Activated T-helper 1 cell treated with anti-CD3 and anti-CD28 coated beads, Interleukin-12 subunit alpha, Interleukin-12 subunit beta, Interleukin-2, Interleukin-4 antibody, amounts not matched to agents 30 ng/mL and 10 ng/mL and 1 ng/mL, durations not matched to agents 14 hours and 24 hours and 36 hours (primary cell): Measurements from ENCODE around the gene SETD7. TPM values are rescaled to one million over a fixed set of nuclear protein-coding genes. Genes with fewer than 3 reads are reported as not detected.

Source experiments
- DNase-seq: peaks from one replicate; pipeline ENCODE4 v3.0.0; 2021; ENCODE audit warnings: low spot score
- H3K27ac Mint-ChIP-seq: one replicate; pipeline ENCODE4 v1.8.0; 2021; ENCODE audit warnings: mild to moderate bottlenecking, mixed read lengths
- H3K27me3 Mint-ChIP-seq: one replicate; pipeline ENCODE4 v1.8.0; 2022; ENCODE audit warnings: mild to moderate bottlenecking, moderate library complexity, mixed read lengths; ENCODE audit not compliant: insufficient read depth
- H3K36me3 Mint-ChIP-seq: one replicate; pipeline ENCODE4 v1.8.0; 2021; ENCODE audit warnings: low read depth, mixed read lengths
- H3K4me1 Mint-ChIP-seq: one replicate; pipeline ENCODE4 v1.8.0; 2021; ENCODE audit warnings: low read depth, mixed read lengths
- H3K4me3 Mint-ChIP-seq: one replicate; pipeline ENCODE4 v1.8.0; 2021; ENCODE audit warnings: mild to moderate bottlenecking, moderate library complexity, mixed read lengths
- H3K9me3 Mint-ChIP-seq: one replicate; pipeline ENCODE4 v1.8.0; 2021; ENCODE audit warnings: mixed read lengths
- intact Hi-C: fragments of 100-400 bp; cut with micrococcal nuclease; formaldehyde crosslinking; loops from one replicate; pipeline ENCODE4 v1.15.1; 2024
- total RNA-seq: library from RNA; stranded (reverse); gene quantifications from 2 replicates; pipeline ENCODE4 v1.2.3, GENCODE V29; 2022

Gene SETD7
- total RNA-seq, 1 donor from 2014 or later: 17.4 TPM

DNA sequence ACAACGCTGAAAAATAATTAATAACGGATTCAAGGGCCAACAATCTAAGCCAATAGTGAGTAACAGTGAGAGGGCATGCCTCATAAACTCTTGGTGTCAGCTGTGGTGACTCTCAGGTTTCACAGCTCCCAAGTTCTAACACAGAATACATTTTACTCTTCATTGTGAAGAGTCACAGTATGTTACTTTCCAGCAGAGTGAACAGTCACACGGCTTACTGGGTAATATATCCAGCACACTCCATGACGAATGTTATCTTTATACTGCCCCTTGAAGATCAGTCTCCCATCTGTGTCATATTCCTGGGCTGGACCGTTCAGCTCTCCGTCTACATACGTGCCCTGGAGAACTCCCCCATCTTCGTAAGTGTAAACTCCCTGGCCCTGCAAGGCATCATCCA, 23.1 kb downstream of the SETD7 start:
- H3K4me1 Mint-ChIP-seq: no peaks in the 10 kb centered on the region
- H3K27ac Mint-ChIP-seq: no peak overlapping the region
- no peaks in the 10 kb centered on the region for H3K9me3 Mint-ChIP-seq
- no peaks in the 10 kb centered on the region for H3K27me3 Mint-ChIP-seq
- DNase-seq: no peak
- H3K4me3 Mint-ChIP-seq: no peak overlapping the region
- intact Hi-C loops: loop anchor here (5.0 kb wide), 1 partner anchor 306 kb away; no protein-coding TSS in a partner anchor
- H3K36me3 Mint-ChIP-seq: peaks cover 4% of the 10 kb centered on the region

DNA sequence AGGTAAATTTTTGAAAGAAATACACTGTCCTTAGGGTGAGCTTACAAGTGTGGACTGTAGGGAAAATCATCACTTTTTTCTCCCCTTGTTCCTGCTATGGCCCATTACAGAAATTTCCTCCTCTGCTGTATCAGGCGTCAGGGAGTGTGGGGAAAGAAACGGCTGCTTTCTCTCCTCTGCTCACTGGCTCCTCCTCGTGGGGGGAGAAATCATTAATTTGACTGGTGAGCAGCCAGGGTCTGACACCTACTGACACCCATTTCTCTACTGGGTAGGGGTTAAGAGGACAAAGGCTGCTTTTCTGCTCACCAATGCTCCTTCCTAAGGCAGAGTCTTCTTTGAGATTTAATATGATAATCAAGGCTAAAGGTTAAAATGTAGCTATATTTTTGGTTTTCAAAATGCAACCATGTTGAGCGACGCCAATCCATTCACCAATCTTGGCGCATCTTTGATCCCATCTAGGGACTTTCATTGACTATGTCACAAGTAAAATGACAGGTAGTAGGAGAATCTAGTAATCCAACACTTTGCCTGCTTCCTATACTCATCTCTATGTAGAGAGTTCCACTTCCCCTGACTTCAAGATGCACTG, 25.1 kb downstream of the SETD7 start:
- Mint-ChIP-seq H3K4me3 (no peak overlapping the region), H3K36me3 (peaks cover 9% of the 10 kb centered on the region), H3K27ac (peak overlapping the region; percentile 37), H3K27me3 (no peaks in the 10 kb centered on the region), H3K9me3 (no peaks in the 10 kb centered on the region), H3K4me1 (peaks cover 6% of the 10 kb centered on the region)
- intact Hi-C loops: loop anchor here (1.0 to 5.0 kb wide), 5 partner anchors 32 to 432 kb away; no protein-coding TSS in a partner anchor
- peak; percentile 20 for DNase-seq

DNA sequence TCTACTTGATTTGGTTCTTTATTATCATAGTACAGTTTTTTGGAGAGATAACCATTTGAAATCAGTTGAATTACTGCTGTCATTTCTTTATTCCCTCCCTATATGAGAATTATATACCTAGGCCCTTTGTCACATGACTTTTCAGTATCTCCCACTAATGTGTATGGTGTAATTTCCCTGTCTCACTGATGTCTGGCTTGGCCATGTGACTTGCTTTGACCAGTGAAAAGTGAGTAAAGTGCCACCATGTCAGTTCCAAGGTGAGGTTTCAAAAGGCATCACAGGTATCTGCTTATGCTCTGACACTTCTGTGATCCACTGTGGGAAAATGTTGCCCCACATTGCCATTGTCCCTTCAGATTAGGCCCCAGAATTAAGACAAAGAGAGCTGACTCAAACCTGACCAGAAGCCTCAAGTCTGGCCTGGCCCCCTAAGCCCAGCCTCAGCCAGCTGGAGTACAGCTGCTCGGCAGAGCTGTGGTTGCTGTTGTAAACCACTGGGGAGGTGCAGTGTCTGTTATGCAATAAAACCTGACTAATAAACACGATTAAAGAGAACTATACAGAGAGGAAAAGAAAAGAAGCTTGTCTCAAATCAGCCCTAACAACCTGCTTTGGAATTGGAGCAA, 27.5 kb downstream of the SETD7 start:
- no peak for DNase-seq
- Mint-ChIP-seq H3K4me1 (peaks cover 16% of the 10 kb centered on the region), H3K4me3 (no peak overlapping the region), H3K9me3 (no peaks in the 10 kb centered on the region), H3K36me3 (peaks cover 18% of the 10 kb centered on the region), H3K27ac (no peak overlapping the region), H3K27me3 (no peaks in the 10 kb centered on the region)
- intact Hi-C loops: no loop called here

DNA sequence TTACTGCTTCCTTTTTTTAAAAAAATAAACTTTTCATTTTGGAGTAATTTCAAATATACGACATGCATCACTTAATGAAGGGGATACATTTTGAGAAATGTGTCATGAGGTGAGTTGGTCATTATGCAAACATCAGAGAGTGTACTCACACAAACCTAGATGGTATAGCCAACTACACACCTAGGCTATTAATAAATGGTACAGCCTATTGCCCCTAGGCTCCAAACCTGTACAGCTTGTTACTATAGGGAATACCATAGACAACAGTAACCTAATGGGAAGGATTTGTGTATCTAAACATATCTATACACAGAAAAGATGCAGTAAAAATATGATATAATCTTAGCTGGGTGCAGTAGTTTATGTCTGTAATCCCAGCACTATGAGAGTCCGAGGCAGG, 29.1 kb downstream of the SETD7 start:
- no peak overlapping the region for H3K4me3 Mint-ChIP-seq
- intact Hi-C loops: no loop called here
- H3K36me3 Mint-ChIP-seq: peaks cover 23% of the 10 kb centered on the region
- peaks cover 20% of the 10 kb centered on the region for H3K4me1 Mint-ChIP-seq
- no peaks in the 10 kb centered on the region for H3K27me3 Mint-ChIP-seq
- no peak for DNase-seq
- no peak overlapping the region for H3K27ac Mint-ChIP-seq
- H3K9me3 Mint-ChIP-seq: no peaks in the 10 kb centered on the region

DNA sequence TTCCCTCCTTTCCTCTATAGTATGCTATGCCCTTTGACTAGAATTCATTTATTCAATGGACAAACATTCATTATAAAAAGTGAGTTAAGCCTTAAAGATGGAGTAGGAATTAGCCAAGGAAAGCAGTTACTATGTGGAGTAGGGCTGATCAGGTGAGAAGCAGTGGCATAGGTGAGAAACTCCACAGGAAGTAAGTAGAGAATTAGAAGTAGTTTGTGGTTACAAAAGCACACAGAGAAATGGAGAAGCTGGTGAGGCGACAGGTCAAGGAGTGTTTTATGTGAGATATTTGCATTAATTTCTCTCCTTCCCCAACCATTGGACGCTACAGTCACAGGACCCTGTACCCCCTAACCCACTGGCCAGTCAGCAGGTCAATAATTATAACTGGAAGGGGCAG, 30.6 kb downstream of the SETD7 start:
- H3K36me3 Mint-ChIP-seq: peaks cover 27% of the 10 kb centered on the region
- H3K27me3 Mint-ChIP-seq: no peaks in the 10 kb centered on the region
- intact Hi-C loops: no loop called here
- peaks cover 20% of the 10 kb centered on the region for H3K4me1 Mint-ChIP-seq
- H3K27ac Mint-ChIP-seq: no peak overlapping the region
- no peak for DNase-seq
- no peak overlapping the region for H3K4me3 Mint-ChIP-seq
- no peaks in the 10 kb centered on the region for H3K9me3 Mint-ChIP-seq

DNA sequence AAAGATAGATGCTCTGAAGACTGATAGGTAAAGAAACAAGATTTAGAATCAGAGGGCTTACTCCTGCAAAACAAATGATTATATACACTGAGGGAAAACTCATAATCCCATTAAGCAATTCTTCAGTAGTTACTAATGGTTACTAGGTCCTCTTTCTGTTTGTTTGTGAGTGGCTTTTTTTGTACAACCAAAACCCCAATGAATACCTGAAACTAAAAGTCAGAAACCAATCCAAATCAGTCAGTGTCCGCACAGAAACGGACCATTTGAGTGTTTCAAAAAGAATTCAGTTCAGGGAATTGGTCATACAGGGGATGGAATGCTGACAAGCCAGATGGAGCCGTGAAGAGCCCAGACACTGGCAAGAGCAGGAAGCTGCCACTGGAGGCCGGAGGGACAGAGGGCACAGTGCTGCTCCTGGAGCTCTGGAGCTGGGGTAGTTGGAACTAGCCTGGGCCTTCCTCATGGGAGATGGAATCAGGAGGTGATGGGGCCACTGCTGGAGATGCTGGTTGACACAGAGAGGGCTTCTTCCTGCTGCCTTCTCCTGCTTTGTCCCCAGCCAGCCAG, 31.9 kb downstream of the SETD7 start:
- intact Hi-C loops: no loop called here

DNA sequence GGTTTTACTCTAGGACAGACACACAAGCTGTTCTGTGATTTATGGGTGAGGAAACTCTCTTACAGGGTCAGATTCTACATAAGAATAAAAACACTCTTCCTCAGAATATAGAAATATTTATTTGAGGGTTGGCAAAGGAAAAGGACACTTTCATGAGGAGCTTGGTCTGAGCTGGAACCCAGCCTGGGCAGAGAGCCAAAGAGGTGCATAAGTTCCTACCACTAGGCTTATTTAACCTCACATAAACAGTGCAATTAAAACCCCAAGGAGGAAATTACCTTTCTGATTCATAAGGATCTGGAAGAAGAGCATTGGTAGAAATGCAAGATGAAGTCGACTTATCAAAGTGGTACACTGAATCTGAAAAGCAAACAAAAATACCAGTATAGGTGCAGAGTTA, 32.9 kb downstream of the SETD7 start:
- Mint-ChIP-seq H3K9me3 (no peaks in the 10 kb centered on the region), H3K27ac (no peak overlapping the region), H3K27me3 (no peaks in the 10 kb centered on the region), H3K36me3 (peaks cover 31% of the 10 kb centered on the region), H3K4me3 (no peak overlapping the region), H3K4me1 (peaks cover 20% of the 10 kb centered on the region)
- no peak for DNase-seq
- intact Hi-C loops: no loop called here

More for the DNA sequence above, 31.9 kb downstream of the SETD7 start:
- H3K36me3 Mint-ChIP-seq: peaks cover 29% of the 10 kb centered on the region
- H3K27me3 Mint-ChIP-seq: no peaks in the 10 kb centered on the region
- peaks cover 20% of the 10 kb centered on the region for H3K4me1 Mint-ChIP-seq
- no peak overlapping the region for H3K4me3 Mint-ChIP-seq
- no peaks in the 10 kb centered on the region for H3K9me3 Mint-ChIP-seq
- no peak for DNase-seq
- H3K27ac Mint-ChIP-seq: no peak overlapping the region

DNA sequence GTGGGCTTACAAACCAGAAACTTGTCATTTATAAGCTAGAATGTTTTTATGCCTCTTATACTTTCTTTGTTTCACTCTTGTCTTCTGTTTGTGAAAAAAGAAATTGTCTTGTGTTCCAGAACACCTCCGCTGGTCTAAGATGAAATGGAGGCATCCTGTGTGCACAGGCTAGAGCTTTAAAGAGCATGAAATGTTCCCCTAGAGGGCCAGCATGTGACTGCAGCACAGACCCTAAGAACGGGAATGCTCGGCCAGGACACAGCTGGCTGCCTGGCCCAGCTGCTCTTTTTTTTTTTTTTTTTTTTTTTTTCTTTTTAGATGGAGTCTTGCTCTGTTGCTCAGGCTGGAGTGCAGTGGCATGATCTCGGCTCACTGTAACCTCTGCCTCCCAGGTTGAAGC, 33.6 kb downstream of the SETD7 start:
- peaks cover 35% of the 10 kb centered on the region for H3K36me3 Mint-ChIP-seq
- intact Hi-C loops: no loop called here
- no peak for DNase-seq
- no peak overlapping the region for H3K27ac Mint-ChIP-seq
- no peaks in the 10 kb centered on the region for H3K9me3 Mint-ChIP-seq
- no peak overlapping the region for H3K4me3 Mint-ChIP-seq
- H3K27me3 Mint-ChIP-seq: no peaks in the 10 kb centered on the region
- H3K4me1 Mint-ChIP-seq: peaks cover 20% of the 10 kb centered on the region

DNA sequence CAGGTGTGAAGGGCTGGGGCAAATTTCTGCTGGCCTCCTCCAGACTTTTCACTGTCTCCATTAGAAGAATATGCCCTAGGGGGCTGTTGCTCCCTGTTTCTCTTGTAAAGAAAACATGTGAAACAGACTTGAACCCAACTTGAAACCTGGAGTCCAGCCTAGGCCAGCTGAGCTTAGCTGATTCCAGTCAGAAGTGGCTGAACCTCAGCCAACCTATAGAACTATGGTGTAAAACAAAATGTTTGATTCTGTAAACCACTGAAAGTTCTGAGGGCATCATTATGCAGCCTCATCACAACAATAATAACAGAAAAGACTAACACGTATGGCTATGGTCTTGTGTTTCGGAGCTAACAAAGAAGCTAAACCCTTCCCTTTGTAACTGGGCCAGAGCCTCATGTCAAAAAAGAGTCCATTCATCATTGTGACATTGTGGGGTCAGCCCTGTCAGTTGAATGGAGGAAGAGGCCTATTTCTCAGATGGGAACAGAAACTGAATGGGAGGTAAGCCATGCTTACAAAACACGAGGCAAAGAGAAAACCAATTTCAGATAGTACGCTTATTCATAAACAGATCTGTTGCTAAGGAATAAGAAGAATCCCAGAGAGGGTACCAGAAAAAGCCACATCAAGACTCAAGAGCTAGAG, 34.1 kb downstream of the SETD7 start:
- intact Hi-C loops: no loop called here
- no peak overlapping the region for H3K27ac Mint-ChIP-seq

DNA sequence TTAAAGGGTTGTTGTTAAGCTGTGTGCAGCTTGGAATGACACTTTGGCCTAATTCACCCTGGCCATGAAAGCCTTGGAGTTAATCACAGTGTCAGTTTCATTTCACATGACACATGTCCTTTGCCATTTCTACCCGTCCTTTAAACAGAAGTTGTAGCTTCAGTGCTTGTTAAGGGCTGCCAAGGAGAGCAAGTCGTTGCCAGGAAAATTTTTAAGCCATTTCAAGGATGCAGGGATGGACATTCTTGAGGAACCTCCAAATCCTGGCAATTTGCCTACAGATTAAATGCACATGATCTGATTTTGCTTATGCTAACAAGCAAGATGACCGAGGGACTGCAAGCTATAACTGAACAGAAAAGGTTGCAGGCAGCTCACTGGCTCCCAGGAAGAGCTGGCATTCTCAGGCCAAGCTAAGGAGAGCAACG, 40.5 kb downstream of the SETD7 start:
- Mint-ChIP-seq H3K27me3 (no peaks in the 10 kb centered on the region), H3K9me3 (no peaks in the 10 kb centered on the region), H3K27ac (no peak overlapping the region), H3K4me1 (no peaks in the 10 kb centered on the region), H3K36me3 (peaks cover 31% of the 10 kb centered on the region), H3K4me3 (no peak overlapping the region)
- DNase-seq: no peak
- intact Hi-C loops: no loop called here

More for the DNA sequence above, 34.1 kb downstream of the SETD7 start:
- H3K9me3 Mint-ChIP-seq: no peaks in the 10 kb centered on the region
- no peaks in the 10 kb centered on the region for H3K27me3 Mint-ChIP-seq
- H3K4me1 Mint-ChIP-seq: peaks cover 20% of the 10 kb centered on the region
- H3K4me3 Mint-ChIP-seq: no peak overlapping the region
- H3K36me3 Mint-ChIP-seq: peaks cover 34% of the 10 kb centered on the region
- DNase-seq: no peak

DNA sequence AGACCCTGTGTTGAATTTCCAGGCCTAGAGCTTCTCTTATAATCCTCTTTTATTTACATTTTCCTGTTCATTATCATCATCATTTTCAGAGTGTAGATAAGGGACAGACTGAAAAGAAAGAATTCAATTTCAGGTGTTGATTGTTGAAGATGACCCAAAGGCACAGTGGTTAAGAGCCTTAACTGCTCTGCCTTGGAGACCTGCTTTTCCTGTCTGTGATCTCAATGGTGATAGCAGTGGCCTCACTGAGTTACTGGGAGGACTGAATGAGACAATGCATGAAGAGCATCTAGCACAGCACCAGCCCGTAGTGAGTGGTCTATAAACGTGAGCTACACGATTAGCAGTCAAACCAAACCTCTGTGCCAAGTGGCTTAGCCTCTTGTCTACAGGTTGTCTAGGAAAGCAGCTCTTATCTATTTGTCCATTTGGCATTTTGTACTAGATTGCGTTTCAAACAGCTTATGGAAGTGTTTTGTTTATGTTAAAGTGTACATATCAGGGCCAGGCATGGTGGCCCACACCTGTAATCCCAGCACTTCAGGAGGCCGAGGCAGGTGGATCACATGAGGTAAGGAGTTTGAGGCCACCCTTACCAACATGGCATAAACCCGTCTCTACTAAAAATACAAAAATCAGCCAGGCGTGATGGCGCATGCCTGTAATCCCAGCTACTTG, 41.5 kb downstream of the SETD7 start:
- Mint-ChIP-seq H3K27me3 (no peaks in the 10 kb centered on the region), H3K4me3 (no peak overlapping the region), H3K4me1 (no peaks in the 10 kb centered on the region), H3K9me3 (no peaks in the 10 kb centered on the region), H3K27ac (no peak overlapping the region), H3K36me3 (peaks cover 33% of the 10 kb centered on the region)
- DNase-seq: no peak
- intact Hi-C loops: no loop called here

DNA sequence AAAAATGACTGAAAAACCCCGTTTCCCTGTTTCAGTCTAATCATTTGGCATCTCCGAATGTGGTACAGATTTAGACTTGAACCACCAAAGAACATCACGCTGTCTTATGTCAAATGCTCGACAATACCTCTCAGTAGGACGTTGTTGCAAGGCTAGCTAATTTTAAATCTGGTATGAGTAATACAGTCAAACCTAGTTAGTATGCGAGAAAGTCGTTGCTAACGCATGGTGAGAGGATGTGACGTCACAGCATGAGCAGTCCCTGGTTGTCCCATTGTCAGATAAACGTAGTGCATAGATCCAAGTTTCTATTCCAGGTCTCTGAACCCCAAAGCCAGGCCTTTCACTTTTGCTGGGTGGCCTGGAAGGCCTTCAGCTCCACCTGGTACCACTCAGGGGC, 44.7 kb downstream of the SETD7 start:
- Mint-ChIP-seq H3K27me3 (no peaks in the 10 kb centered on the region), H3K4me1 (no peaks in the 10 kb centered on the region), H3K27ac (no peak overlapping the region), H3K9me3 (no peaks in the 10 kb centered on the region), H3K36me3 (peaks cover 25% of the 10 kb centered on the region), H3K4me3 (no peak overlapping the region)
- no peak for DNase-seq
- intact Hi-C loops: no loop called here
